Activated naive CD4-positive, alpha-beta T cell treated with anti-CD3 and anti-CD28 coated beads, Interleukin-2, amount 50 U/mL, for 24 hours (primary cell): ENCODE results near the gene CDC73.
"Not testable (repeated sequence)": the region's sequence is repeated elsewhere in the genome, so short reads cannot be mapped to it uniquely, and the experiment has no call there.

Source experiments
- H3K27ac Mint-ChIP-seq: one replicate; pipeline ENCODE4 v1.8.0; 2021; ENCODE audit warnings: mild to moderate bottlenecking, mixed read lengths
- H3K27me3 Mint-ChIP-seq: one replicate; pipeline ENCODE4 v1.8.0; 2021; ENCODE audit warnings: mixed read lengths
- H3K36me3 Mint-ChIP-seq: one replicate; pipeline ENCODE4 v1.8.0; 2021; ENCODE audit warnings: mixed read lengths
- H3K4me1 Mint-ChIP-seq: one replicate; pipeline ENCODE4 v1.8.0; 2021; ENCODE audit warnings: mixed read lengths
- H3K4me3 Mint-ChIP-seq: one replicate; pipeline ENCODE4 v1.8.0; 2021; ENCODE audit warnings: mild to moderate bottlenecking, mixed read lengths
- H3K9me3 Mint-ChIP-seq: one replicate; pipeline ENCODE4 v1.8.0; 2021; ENCODE audit warnings: mixed read lengths

The CDC73 gene

DNA sequence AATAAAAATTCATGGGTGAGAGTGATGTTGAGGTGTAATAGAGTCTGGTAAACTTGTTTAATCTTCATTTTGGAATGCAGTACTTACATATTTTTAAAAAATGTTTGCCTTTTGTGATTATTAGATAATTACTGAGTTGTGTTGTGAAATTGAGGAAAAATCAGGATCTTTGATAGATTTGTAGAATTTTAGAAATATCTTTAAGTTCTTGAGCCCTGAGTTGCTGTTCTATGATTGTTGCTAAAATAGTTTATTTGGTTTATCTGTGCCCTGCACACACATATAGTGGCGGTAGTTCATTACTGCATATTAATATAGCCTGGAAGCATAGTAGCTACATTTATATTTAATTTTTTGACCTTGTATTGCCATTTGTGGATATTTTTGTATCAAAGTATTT, 62.9 kb downstream of the CDC73 start:
- no peaks in the 10 kb centered on the region for H3K9me3 Mint-ChIP-seq
- H3K4me3 Mint-ChIP-seq = no peak overlapping the region
- no peaks in the 10 kb centered on the region for H3K36me3 Mint-ChIP-seq
- H3K4me1 Mint-ChIP-seq = peaks cover 80% of the 10 kb centered on the region
- no peaks in the 10 kb centered on the region for H3K27me3 Mint-ChIP-seq
- no peak overlapping the region for H3K27ac Mint-ChIP-seq

GRCh38 chr1:193185211-193185610, 63.4 kb downstream of the CDC73 start:
- no peak overlapping the region for H3K27ac Mint-ChIP-seq
- no peaks in the 10 kb centered on the region for H3K9me3 Mint-ChIP-seq
- no peak overlapping the region for H3K4me3 Mint-ChIP-seq
- H3K36me3 Mint-ChIP-seq = no peaks in the 10 kb centered on the region
- no peaks in the 10 kb centered on the region for H3K27me3 Mint-ChIP-seq
- peaks cover 83% of the 10 kb centered on the region for H3K4me1 Mint-ChIP-seq

GRCh38 chr1:193185901-193186731, 64.3 kb downstream of the CDC73 start, which contains the start of gene B3GALT2:
Gene B3GALT2, minus strand, starts transcription at chr1:193186613. Its CDS starts 5,051 bp downstream, at chr1:193181562.
- peak within 1 kb of the TSS; percentile 65 for H3K4me3 Mint-ChIP-seq
- H3K27ac Mint-ChIP-seq = peak within 1 kb of the TSS; percentile 9
- no peaks in the 10 kb centered on the region for H3K27me3 Mint-ChIP-seq
- H3K36me3 Mint-ChIP-seq = peaks cover 2% of the 10 kb centered on the region
- peaks cover 84% of the 10 kb centered on the region for H3K4me1 Mint-ChIP-seq
- no peaks in the 10 kb centered on the region for H3K9me3 Mint-ChIP-seq

- no peaks in the 10 kb centered on the region for H3K27me3 Mint-ChIP-seq
- H3K27ac Mint-ChIP-seq = no peak overlapping the region
- H3K36me3 Mint-ChIP-seq = peaks cover 4% of the 10 kb centered on the region
- H3K4me1 Mint-ChIP-seq = peaks cover 75% of the 10 kb centered on the region
- H3K4me3 Mint-ChIP-seq = no peak overlapping the region
- no peaks in the 10 kb centered on the region for H3K9me3 Mint-ChIP-seq
Measured at GRCh38 chr1:193187114-193187513, 65.3 kb downstream of the CDC73 start.

GRCh38 chr1:193188915-193189314, 67.1 kb downstream of the CDC73 start:
- H3K9me3 Mint-ChIP-seq, H3K27ac Mint-ChIP-seq, H3K27me3 Mint-ChIP-seq, H3K4me3 Mint-ChIP-seq: not testable (repeated sequence)
- Mint-ChIP-seq H3K36me3 (peaks cover 14% of the 10 kb centered on the region), H3K4me1 (peaks cover 77% of the 10 kb centered on the region)

- H3K27ac Mint-ChIP-seq = no peak overlapping the region
- H3K4me1 Mint-ChIP-seq = peaks cover 78% of the 10 kb centered on the region
- H3K36me3 Mint-ChIP-seq = peaks cover 14% of the 10 kb centered on the region
- H3K9me3 Mint-ChIP-seq = no peaks in the 10 kb centered on the region
- H3K4me3 Mint-ChIP-seq = no peak overlapping the region
- no peaks in the 10 kb centered on the region for H3K27me3 Mint-ChIP-seq
Measured at GRCh38 chr1:193189442-193190095, 67.7 kb downstream of the CDC73 start.

DNA sequence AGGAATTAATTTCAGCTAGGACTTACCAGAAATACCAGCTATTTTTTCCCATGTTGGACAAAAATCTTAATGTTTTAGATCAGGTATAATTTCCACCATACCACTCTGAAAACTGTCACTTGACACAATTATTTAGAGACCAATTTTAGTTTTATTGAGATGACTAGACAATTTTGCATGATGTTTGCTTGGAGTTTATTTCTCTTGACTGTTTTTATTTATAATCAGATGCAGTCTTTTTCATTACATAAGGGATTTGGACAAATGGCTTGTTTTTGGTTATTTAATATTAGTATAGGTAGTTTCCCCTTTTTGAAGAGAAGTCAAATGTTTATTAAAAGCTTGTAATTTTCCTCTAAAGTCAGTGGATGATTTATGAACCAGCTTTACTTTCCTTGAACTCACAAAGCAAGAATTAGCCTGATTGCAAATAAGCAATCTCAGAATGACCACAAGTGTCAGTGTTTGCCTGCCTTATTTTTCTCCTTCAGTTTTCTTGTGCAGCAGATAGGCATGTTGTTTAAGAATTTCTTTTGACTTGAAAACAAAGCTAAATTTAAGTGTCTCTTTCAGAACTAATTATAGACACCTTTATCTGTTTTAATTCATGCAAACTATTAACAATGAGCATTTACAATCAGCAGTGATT, 68.4 kb downstream of the CDC73 start:
- no peaks in the 10 kb centered on the region for H3K9me3 Mint-ChIP-seq
- peaks cover 76% of the 10 kb centered on the region for H3K4me1 Mint-ChIP-seq
- no peaks in the 10 kb centered on the region for H3K27me3 Mint-ChIP-seq
- H3K27ac Mint-ChIP-seq = no peak overlapping the region
- H3K36me3 Mint-ChIP-seq = peaks cover 16% of the 10 kb centered on the region
- H3K4me3 Mint-ChIP-seq = no peak overlapping the region

GRCh38 chr1:193192586-193192985, 70.8 kb downstream of the CDC73 start:
- H3K9me3 Mint-ChIP-seq = no peaks in the 10 kb centered on the region
- H3K27ac Mint-ChIP-seq = no peak overlapping the region
- no peak overlapping the region for H3K4me3 Mint-ChIP-seq
- H3K36me3 Mint-ChIP-seq = peaks cover 18% of the 10 kb centered on the region
- no peaks in the 10 kb centered on the region for H3K27me3 Mint-ChIP-seq
- H3K4me1 Mint-ChIP-seq = peaks cover 64% of the 10 kb centered on the region

DNA sequence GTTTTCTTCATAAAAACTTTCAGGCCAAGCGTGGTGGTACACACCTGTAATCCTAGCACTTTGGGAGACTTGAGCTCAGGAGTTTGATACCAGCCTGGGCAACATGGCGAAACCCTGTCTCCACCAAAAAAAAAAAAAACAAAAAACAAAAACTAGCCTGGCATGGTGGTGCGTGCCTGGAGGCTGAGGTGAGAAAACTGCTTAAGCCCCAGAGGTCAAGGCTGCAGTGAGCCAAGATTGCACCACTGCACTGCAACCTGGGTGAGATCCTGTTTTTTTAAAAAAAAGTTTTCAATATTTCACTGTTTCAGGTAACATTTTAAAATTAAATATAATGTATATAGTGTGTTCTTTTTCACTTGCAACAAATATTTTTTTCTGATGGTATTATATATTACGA, 78.1 kb downstream of the CDC73 start:
- H3K27me3 Mint-ChIP-seq = no peaks in the 10 kb centered on the region
- H3K9me3 Mint-ChIP-seq = no peaks in the 10 kb centered on the region
- peaks cover 13% of the 10 kb centered on the region for H3K36me3 Mint-ChIP-seq
- no peak overlapping the region for H3K27ac Mint-ChIP-seq
- peaks cover 36% of the 10 kb centered on the region for H3K4me1 Mint-ChIP-seq
- no peak overlapping the region for H3K4me3 Mint-ChIP-seq

GRCh38 chr1:193201021-193201420, 79.2 kb downstream of the CDC73 start:
- H3K4me3 Mint-ChIP-seq = no peak overlapping the region
- peaks cover 26% of the 10 kb centered on the region for H3K4me1 Mint-ChIP-seq
- H3K27me3 Mint-ChIP-seq = no peaks in the 10 kb centered on the region
- H3K27ac Mint-ChIP-seq = peak overlapping the region; percentile 41
- peaks cover 6% of the 10 kb centered on the region for H3K9me3 Mint-ChIP-seq
- H3K36me3 Mint-ChIP-seq = peaks cover 17% of the 10 kb centered on the region

- Mint-ChIP-seq H3K9me3 (peaks cover 6% of the 10 kb centered on the region), H3K4me1 (peaks cover 48% of the 10 kb centered on the region), H3K36me3 (peaks cover 45% of the 10 kb centered on the region), H3K27ac (no peak overlapping the region), H3K4me3 (no peak overlapping the region), H3K27me3 (no peaks in the 10 kb centered on the region)
Measured at GRCh38 chr1:193210996-193211395, 89.2 kb downstream of the CDC73 start.

GRCh38 chr1:193211539-193211938, 89.7 kb downstream of the CDC73 start:
- Mint-ChIP-seq H3K36me3 (peaks cover 44% of the 10 kb centered on the region), H3K9me3 (peaks cover 1% of the 10 kb centered on the region), H3K4me3 (no peak overlapping the region), H3K27ac (no peak overlapping the region), H3K27me3 (no peaks in the 10 kb centered on the region), H3K4me1 (peaks cover 48% of the 10 kb centered on the region)

GRCh38 chr1:193212637-193213036, 90.8 kb downstream of the CDC73 start:
- no peak overlapping the region for H3K4me3 Mint-ChIP-seq
- H3K36me3 Mint-ChIP-seq = peaks cover 42% of the 10 kb centered on the region
- peaks cover 47% of the 10 kb centered on the region for H3K4me1 Mint-ChIP-seq
- no peaks in the 10 kb centered on the region for H3K9me3 Mint-ChIP-seq
- H3K27ac Mint-ChIP-seq = no peak overlapping the region
- no peaks in the 10 kb centered on the region for H3K27me3 Mint-ChIP-seq

DNA sequence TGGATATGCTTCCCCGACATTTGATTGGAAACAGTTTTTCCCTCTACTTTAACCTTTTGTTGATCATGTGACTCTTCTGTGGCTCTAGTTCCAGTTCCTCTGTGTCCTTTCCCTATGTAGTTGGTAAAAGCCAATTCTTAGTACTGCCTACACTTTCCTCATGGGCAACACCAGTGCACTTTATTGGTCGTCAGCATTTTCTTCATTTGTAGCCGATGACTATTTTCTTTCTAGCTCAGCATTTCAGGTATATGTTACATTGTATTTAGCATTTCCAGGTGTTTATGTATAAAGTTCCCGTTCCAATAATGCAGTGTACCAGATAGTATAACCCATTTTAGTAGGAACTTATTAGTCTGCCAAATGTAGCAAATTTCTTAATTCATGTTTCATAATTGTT, 92.2 kb downstream of the CDC73 start:
- H3K4me3 Mint-ChIP-seq = no peak overlapping the region
- H3K27ac Mint-ChIP-seq = no peak overlapping the region
- peaks cover 34% of the 10 kb centered on the region for H3K4me1 Mint-ChIP-seq
- peaks cover 40% of the 10 kb centered on the region for H3K36me3 Mint-ChIP-seq
- no peaks in the 10 kb centered on the region for H3K9me3 Mint-ChIP-seq
- H3K27me3 Mint-ChIP-seq = no peaks in the 10 kb centered on the region

DNA sequence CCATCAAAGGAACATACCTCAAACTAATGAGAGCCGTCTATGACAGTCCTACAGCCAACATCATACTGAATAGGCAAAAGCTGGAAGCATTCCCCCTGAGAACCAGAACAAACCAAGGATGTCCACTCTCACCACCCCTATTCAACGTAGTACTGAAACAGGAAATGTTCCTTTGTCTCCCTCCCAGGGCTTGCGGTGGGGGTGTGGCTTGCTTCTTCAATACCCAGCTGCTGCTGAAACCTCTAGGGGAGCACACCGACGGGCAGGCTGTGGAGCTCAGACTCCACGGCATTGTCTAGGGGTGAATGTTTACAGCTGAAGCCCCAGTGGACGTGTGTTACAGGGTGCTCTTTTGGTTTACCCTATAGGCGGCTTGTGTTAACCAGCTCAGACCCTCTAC, 95.1 kb downstream of the CDC73 start:
- Mint-ChIP-seq H3K4me3 (no peak overlapping the region), H3K36me3 (peaks cover 35% of the 10 kb centered on the region), H3K27ac (no peak overlapping the region), H3K9me3 (no peaks in the 10 kb centered on the region), H3K4me1 (peaks cover 19% of the 10 kb centered on the region), H3K27me3 (no peaks in the 10 kb centered on the region)

DNA sequence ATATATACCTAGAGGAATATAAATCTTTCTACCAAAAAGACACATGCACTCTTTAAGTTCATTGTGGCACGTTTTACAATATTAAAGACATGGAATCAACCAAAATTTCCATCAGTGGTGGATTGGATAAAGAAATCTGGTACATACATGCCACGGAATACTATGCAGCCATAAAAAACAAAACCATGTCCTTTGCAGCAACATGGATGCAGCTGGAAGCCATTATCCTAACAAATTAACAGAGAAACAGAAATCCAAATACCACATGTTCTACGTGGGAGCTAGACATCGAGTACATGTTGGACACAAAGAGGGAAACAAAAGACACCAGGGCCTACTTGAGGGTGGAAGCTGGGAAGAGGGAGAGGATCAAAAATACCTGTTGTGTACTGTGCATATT, 97.6 kb downstream of the CDC73 start:
- Mint-ChIP-seq H3K9me3 (no peaks in the 10 kb centered on the region), H3K27me3 (no peaks in the 10 kb centered on the region), H3K4me3 (no peak overlapping the region), H3K36me3 (peaks cover 32% of the 10 kb centered on the region), H3K4me1 (peaks cover 18% of the 10 kb centered on the region), H3K27ac (no peak overlapping the region)
